ENCODE data around the gene ZBTB33. TPM values are rescaled to one million over a fixed set of nuclear protein-coding genes. Genes with fewer than 3 reads are reported as not detected.

Gene ZBTB33
- polyA plus RNA-seq, 2 of the 4 experiments (the other 2 are of a cell fraction): 12.3 to 14.3 TPM

DNA sequence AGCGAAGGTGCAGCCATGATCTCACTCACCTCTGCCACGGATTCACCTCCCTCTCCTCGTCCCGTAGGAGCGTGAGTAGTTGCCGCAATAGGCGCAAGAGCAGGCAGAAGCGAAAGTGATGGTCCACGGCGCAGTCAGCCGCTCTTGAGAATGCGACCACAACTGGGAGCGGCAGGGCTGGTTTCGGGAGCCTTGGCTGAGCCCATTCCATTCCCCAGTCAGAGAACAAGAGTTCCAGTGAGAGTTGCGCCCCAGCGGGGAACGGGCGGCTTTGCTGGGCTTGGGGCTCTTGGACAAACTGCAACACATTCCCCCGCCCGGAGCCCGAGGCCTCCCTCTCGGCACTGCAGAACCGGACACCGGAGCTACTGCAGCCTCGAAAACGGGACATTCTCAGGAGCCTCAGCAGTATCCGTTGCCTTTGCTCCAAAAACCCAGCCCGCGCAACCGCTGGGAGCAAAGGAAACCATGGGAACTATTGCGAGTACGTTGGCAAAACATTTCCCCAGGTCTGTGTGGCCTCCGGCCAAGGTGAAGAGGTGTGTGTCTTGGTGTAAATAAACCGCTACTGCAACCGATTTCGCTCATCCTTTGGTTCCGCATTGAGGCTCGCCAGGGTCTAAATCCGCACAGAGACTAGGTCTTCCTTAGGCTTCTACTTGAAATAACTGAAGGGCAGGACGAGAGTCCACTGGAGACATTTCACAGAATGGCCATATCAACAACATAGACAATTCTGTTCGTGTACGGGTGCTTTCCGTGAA lies 5.7 kb upstream of the ZBTB33 start (continued):
- TF ChIP-seq JUN (IDR thresholded peaks at IDR 0.05) (peak; percentile 39 to 76; a peak in 3 of 5 replicates), ZSCAN20 (CRISPR knock-in tag; IDR thresholded peaks at IDR 0.05) (no peak), TP53 (CRISPR knock-in tag; IDR thresholded peaks at IDR 0.05) (no peak), NPAS2 (CRISPR knock-in tag; IDR thresholded peaks at IDR 0.05; ENCODE audit: borderline replicate concordance) (no peak)
- TF ChIP-seq, protein P1, sequence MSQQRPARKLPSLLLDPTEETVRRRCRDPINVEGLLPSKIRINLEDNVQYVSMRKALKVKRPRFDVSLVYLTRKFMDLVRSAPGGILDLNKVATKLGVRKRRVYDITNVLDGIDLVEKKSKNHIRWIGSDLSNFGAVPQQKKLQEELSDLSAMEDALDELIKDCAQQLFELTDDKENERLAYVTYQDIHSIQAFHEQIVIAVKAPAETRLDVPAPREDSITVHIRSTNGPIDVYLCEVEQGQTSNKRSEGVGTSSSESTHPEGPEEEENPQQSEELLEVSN (IDR thresholded peaks at IDR 0.05; ENCODE audit: borderline replicate concordance, low read depth): peak; percentile 41; the same call in 1 of the 2 replicates

DNA sequence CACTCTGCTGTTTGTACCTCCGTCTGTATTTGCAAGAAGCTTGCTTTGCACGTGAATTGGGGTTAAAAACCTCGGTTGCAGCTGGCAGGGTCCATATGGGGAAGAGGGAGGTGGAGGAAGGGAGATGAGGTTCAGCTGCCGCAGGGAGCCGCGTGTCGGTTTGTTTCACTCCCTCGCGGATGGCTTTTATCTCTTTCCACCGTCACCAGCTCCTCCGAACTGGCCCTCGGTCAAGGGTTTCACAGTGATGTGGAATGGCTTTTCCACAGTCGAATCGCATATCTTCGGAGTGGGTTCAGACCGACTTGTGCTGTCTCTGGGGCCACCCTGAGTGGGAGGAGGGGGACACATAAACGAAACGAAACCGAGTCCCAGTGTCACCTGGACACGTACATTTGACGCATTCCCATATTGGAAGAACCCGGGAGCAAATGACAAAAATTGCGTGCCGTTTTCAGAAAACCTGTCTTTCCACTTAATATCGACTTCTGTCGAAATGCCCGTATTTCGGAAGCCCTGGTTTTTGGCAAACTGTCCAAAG lies 929 bp downstream of the ZBTB33 start:
- Histone ChIP-seq H3K4me2 (peak overlapping the region; percentile 83), H3K9me3 (no peaks in the 10 kb centered on the region), H3K4me3 (peak overlapping the region; percentile 71), H3K4me1 (0 out of 3 replicates have a peak, but pooled peaks cover 9% of the 10 kb centered on the region), H3K27ac (peak overlapping the region; percentile 85 to 95)
- WGBS (ENCODE audit: missing lambda C conversion rate): 2% methylated on average over 25 of the region's 28 CpGs
- DNase-seq (ENCODE audit: low read depth in 1 of 2, low spot score in 1 of 2) (peak; percentile 12 to 31), ATAC-seq (peak; percentile 40 to 52; a peak in 5 of 6 replicates), FAIRE-seq (no peak)
- TF ChIP-seq, protein P2, sequence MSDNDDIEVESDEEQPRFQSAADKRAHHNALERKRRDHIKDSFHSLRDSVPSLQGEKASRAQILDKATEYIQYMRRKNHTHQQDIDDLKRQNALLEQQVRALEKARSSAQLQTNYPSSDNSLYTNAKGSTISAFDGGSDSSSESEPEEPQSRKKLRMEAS (IDR thresholded peaks at IDR 0.05): peak; percentile 34; the same call in 1 of the 2 replicates
- TF ChIP-seq EP300 (IDR thresholded peaks at IDR 0.05): no peak
- POLR2A ChIA-PET: interaction anchor here (1.5 to 2.0 kb wide), 3 partner anchors 58 to 310 kb away, joined by 4 to 5 read pairs (median 5); no protein-coding TSS in a partner anchor
- CTCF ChIA-PET: interaction anchor here (0.9 to 1.8 kb wide), 8 partner anchors 9 to 263 kb away, joined by 3 to 10 read pairs (median 3); no protein-coding TSS in a partner anchor

DNA sequence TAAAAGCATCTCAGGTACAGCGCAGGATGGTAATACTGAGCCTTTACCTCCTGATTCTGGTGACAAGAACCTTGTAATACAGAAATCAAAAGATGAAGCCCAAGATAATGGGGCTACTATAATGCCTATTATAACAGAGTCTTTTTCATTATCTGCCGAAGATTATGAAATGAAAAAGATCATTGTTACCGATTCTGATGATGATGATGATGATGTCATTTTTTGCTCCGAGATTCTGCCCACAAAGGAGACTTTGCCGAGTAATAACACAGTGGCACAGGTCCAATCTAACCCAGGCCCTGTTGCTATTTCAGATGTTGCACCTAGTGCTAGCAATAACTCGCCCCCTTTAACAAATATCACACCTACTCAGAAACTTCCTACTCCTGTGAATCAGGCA lies 3.2 kb downstream of the ZBTB33 start:
- 96% methylated on average over 6 of the region's 6 CpGs for WGBS (ENCODE audit: missing lambda C conversion rate)
- no peak overlapping the region for H3K27ac ChIP-seq
- 0 out of 3 replicates have a peak, but pooled peaks cover 9% of the 10 kb centered on the region for H3K4me1 ChIP-seq
- no peak for DNase-seq (ENCODE audit: low read depth in 1 of 2, low spot score in 1 of 2)
- no peak overlapping the region for H3K4me2 ChIP-seq
- no peak for ATAC-seq
- ChIA-PET POLR2A (no interaction called here), CTCF (interaction anchor here (0.7 to 0.9 kb wide), 2 partner anchors 40 to 149 kb away, joined by 3 read pairs; no protein-coding TSS in a partner anchor)
- no peak overlapping the region for H3K4me3 ChIP-seq
- TF ChIP-seq RARB (CRISPR knock-in tag; IDR thresholded peaks at IDR 0.05): no peak
- TF ChIP-seq, protein P3, sequence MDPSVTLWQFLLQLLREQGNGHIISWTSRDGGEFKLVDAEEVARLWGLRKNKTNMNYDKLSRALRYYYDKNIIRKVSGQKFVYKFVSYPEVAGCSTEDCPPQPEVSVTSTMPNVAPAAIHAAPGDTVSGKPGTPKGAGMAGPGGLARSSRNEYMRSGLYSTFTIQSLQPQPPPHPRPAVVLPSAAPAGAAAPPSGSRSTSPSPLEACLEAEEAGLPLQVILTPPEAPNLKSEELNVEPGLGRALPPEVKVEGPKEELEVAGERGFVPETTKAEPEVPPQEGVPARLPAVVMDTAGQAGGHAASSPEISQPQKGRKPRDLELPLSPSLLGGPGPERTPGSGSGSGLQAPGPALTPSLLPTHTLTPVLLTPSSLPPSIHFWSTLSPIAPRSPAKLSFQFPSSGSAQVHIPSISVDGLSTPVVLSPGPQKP (IDR thresholded peaks at IDR 0.05; ENCODE audit: low read depth, low read length): no peak
- TF ChIP-seq KDM5A (IDR thresholded peaks at IDR 0.05): no peak
- TF ChIP-seq, protein P4, sequence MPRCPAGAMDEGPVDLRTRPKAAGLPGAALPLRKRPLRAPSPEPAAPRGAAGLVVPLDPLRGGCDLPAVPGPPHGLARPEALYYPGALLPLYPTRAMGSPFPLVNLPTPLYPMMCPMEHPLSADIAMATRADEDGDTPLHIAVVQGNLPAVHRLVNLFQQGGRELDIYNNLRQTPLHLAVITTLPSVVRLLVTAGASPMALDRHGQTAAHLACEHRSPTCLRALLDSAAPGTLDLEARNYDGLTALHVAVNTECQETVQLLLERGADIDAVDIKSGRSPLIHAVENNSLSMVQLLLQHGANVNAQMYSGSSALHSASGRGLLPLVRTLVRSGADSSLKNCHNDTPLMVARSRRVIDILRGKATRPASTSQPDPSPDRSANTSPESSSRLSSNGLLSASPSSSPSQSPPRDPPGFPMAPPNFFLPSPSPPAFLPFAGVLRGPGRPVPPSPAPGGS (IDR thresholded peaks at IDR 0.05): no peak
- TF ChIP-seq ZSCAN20 (CRISPR knock-in tag; IDR thresholded peaks at IDR 0.05): no peak
- no peak for TF ChIP-seq ZNF302 (CRISPR knock-in tag; IDR thresholded peaks at IDR 0.05)
- FAIRE-seq: no peak
- no peaks in the 10 kb centered on the region for H3K9me3 ChIP-seq

DNA sequence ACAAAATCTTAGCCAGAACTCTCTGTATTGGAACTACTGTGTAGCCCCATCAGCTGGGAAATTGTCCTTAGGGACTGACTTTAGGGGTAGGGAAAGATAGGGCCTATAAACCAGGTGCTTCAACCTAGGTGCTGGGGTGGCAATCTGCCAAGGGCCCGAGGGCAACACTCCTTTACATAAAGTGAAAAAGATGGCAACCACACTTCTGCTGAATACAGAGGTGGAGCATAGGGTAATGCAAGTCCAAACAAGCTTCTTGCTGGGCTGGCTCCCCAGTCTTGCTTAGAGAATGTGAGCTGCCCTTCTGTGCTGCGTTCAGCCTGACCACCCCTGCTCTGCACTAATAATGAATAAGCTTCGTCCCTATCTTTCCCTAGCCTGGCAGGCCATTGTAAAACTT lies 9.8 kb downstream of the ZBTB33 start:
- DNase-seq (ENCODE audit: low read depth in 1 of 2, low spot score in 1 of 2): no peak
- no peak overlapping the region for H3K4me2 ChIP-seq
- no peak overlapping the region for H3K4me3 ChIP-seq
- no peak overlapping the region for H3K27ac ChIP-seq
- H3K4me1 ChIP-seq: no peaks in the 10 kb centered on the region
- CTCF ChIA-PET: interaction anchor here (1.7 kb wide), 1 partner anchor 10 kb away, joined by 5 read pairs; the partner anchor contains the start of gene ZBTB33
- TF ChIP-seq EP300 (IDR thresholded peaks at IDR 0.05) (no peak), ZNF302 (CRISPR knock-in tag; IDR thresholded peaks at IDR 0.05) (no peak), HEYL (CRISPR knock-in tag; IDR thresholded peaks at IDR 0.05) (no peak), NR3C1 (IDR thresholded peaks at IDR 0.05) (no peak), JUN (IDR thresholded peaks at IDR 0.05) (no peak), HOXB5 (CRISPR knock-in tag; IDR thresholded peaks at IDR 0.05) (no peak), SMC3 (IDR thresholded peaks at IDR 0.05) (no peak), RCOR1 (IDR thresholded peaks at IDR 0.05; ENCODE audit: low read depth, low read length) (no peak), CBX2 (IDR thresholded peaks at IDR 0.05; ENCODE audit: borderline replicate concordance, low read depth) (no peak), JUNB (IDR thresholded peaks at IDR 0.05) (no peak), FOXS1 (CRISPR knock-in tag; IDR thresholded peaks at IDR 0.05) (no peak)
- TF ChIP-seq, protein P3 (IDR thresholded peaks at IDR 0.05; ENCODE audit: low read depth, low read length): no peak
- TF ChIP-seq, protein P1 (IDR thresholded peaks at IDR 0.05; ENCODE audit: borderline replicate concordance, low read depth): no peak
- TF ChIP-seq, protein P2 (IDR thresholded peaks at IDR 0.05): no peak
- no peaks in the 10 kb centered on the region for H3K9me3 ChIP-seq
- 0 out of 6 replicates have a peak, but pooled peaks of 1 of the 2 experiments have one; percentile 25 for ATAC-seq
- WGBS (ENCODE audit: missing lambda C conversion rate): 72% methylated on average over 3 of the region's 3 CpGs
- POLR2A ChIA-PET: interaction anchor here (0.6 kb wide), 1 partner anchor 192 kb away, joined by 7 read pairs; no protein-coding TSS in a partner anchor
- FAIRE-seq: no peak

Data from A549 (cell line).